IMR-90 (cell line): Measurements from ENCODE around the gene MYF6. TPM values are rescaled to one million over a fixed set of nuclear protein-coding genes. Genes with fewer than 3 reads are reported as not detected.

ENCODE experiments used
- ATAC-seq: fragments of 200-7000 bp; cut with Tn5 transposase; 2 replicates; pipeline ENCODE4 v1.9.1; 2020; ENCODE audit warnings: low read depth, mild to moderate bottlenecking, moderate library complexity
- BruUV-seq: library from RNA; stranded (reverse); fragments of 400-500 nt; replicated peaks from 2 replicates; lab custom pipeline; 2021; lab: Mats Ljungman, UMichigan
- CTCF ChIA-PET: fragments of 300-600 bp; formaldehyde crosslinking; extraction: SDS; loops from one replicate; lab custom pipeline; 2021; ENCODE audit warnings: antibody characterized with exemption; lab: Yijun Ruan, JAX
- POLR2A ChIA-PET: fragments of 300-600 bp; sonication (Branson Sonifier 250); formaldehyde crosslinking; loops from one replicate; lab custom pipeline; 2022; ENCODE audit warnings: antibody characterized with exemption; ENCODE audit not compliant: unreplicated experiment; lab: Charles Lee
- DNase-seq: peaks from one replicate; pipeline ENCODE4 v3.0.0; 2013
- H2AFZ ChIP-seq: replicated peaks from 2 replicates; pipeline ENCODE3; 2013; ENCODE audit warnings: low read length, mild to moderate bottlenecking; ENCODE audit not compliant: poor library complexity
- H2AK5ac ChIP-seq: 2 replicates; pipeline ENCODE4 v1.6.1; 2013; ENCODE audit warnings: low read depth, low read length, inconsistent platforms
- H2AK9ac ChIP-seq: replicated peaks from 2 replicates; pipeline ENCODE3; 2013; ENCODE audit warnings: mild to moderate bottlenecking, low read depth, low read length, moderate library complexity; ENCODE audit not compliant: poor library complexity
- H2BK120ac ChIP-seq: 2 replicates; pipeline ENCODE4 v1.6.1; 2013; ENCODE audit warnings: low read depth, low read length, inconsistent platforms
- H2BK15ac ChIP-seq: 3 replicates; pipeline ENCODE4 v1.6.1; 2013; ENCODE audit warnings: low read depth, low read length, inconsistent platforms
- H2BK20ac ChIP-seq: 2 replicates; pipeline ENCODE4 v1.6.1; 2013; ENCODE audit warnings: low read depth, mild to moderate bottlenecking, inconsistent platforms, low read length, moderate library complexity
- H2BK5ac ChIP-seq: 2 replicates; pipeline ENCODE4 v1.6.1; 2013; ENCODE audit warnings: mild to moderate bottlenecking, low read depth, low read length, inconsistent platforms; ENCODE audit not compliant: poor library complexity, severe bottlenecking
- H3K14ac ChIP-seq: replicated peaks from 2 replicates; pipeline ENCODE4 v1.6.1; 2013; ENCODE audit warnings: low read depth, low read length, inconsistent platforms
- H3K18ac ChIP-seq: 2 replicates; pipeline ENCODE4 v1.6.1; 2013; ENCODE audit warnings: low read depth, low read length, control low read depth
- H3K23ac ChIP-seq: 2 replicates; pipeline ENCODE4 v1.6.1; 2013; ENCODE audit warnings: low read depth, low read length, inconsistent platforms
- H3K27ac ChIP-seq: 2 replicates; pipeline ENCODE4 v1.5.1; 2013; ENCODE audit warnings: mild to moderate bottlenecking, control low read depth, low read length; ENCODE audit not compliant: insufficient read depth
- H3K27me3 ChIP-seq: 2 replicates; pipeline ENCODE4 v1.6.1; 2013; ENCODE audit warnings: low read length; ENCODE audit not compliant: control insufficient read depth, insufficient read depth
- H3K36me3 ChIP-seq: 2 replicates; pipeline ENCODE4 v1.6.1; 2013; ENCODE audit warnings: low read length, mixed read lengths; ENCODE audit not compliant: control insufficient read depth, insufficient read depth
- H3K4ac ChIP-seq: 2 replicates; pipeline ENCODE4 v1.6.1; 2013; ENCODE audit warnings: low read depth, low read length, inconsistent platforms
- H3K4me1 ChIP-seq: 2 replicates; pipeline ENCODE4 v1.6.1; 2013; ENCODE audit warnings: low read length, mixed read lengths; ENCODE audit not compliant: control insufficient read depth, insufficient read depth
- H3K4me2 ChIP-seq: 2 replicates; pipeline ENCODE4 v1.6.1; 2013; ENCODE audit warnings: low read depth, mild to moderate bottlenecking, control low read depth, low read length, moderate library complexity
- H3K4me3 ChIP-seq: 2 replicates; pipeline ENCODE4 v1.5.1; 2013; ENCODE audit warnings: low read depth, mild to moderate bottlenecking, control low read depth, low read length, moderate library complexity; ENCODE audit not compliant: insufficient read depth
- H3K56ac ChIP-seq: 2 replicates; pipeline ENCODE4 v1.6.1; 2013; ENCODE audit warnings: low read length, inconsistent platforms; ENCODE audit not compliant: insufficient read depth; ENCODE audit errors: extremely low read depth
- H3K79me1 ChIP-seq, 2 experiments: 2 replicates each; pipeline ENCODE4 v1.6.1; 2013; ENCODE audit warnings: low read length in 2 of 2, inconsistent platforms in 1 of 2, low read depth in 1 of 2
- H3K9ac ChIP-seq: 2 replicates; pipeline ENCODE4 v1.6.1; 2013; ENCODE audit warnings: low read depth, low read length, control low read depth
- H3K9me1 ChIP-seq: 2 replicates; pipeline ENCODE4 v1.6.1; 2013; ENCODE audit warnings: low read length, inconsistent platforms; ENCODE audit not compliant: insufficient read depth
- H3K9me3 ChIP-seq: 2 replicates; pipeline ENCODE4 v1.6.1; 2013; ENCODE audit warnings: low read length; ENCODE audit not compliant: control insufficient read depth, insufficient read depth
- H4K20me1 ChIP-seq: 2 replicates; pipeline ENCODE4 v1.6.1; 2013; ENCODE audit warnings: low read length, inconsistent platforms; ENCODE audit not compliant: insufficient read depth
- H4K5ac ChIP-seq: 2 replicates; pipeline ENCODE4 v1.6.1; 2013; ENCODE audit warnings: mild to moderate bottlenecking, low read depth, low read length, control low read depth
- H4K8ac ChIP-seq, 2 experiments: 2 replicates each; pipeline ENCODE4 v1.6.1; 2013; ENCODE audit warnings: low read depth in 2 of 2, low read length in 2 of 2, control low read depth in 1 of 2, inconsistent platforms in 1 of 2
- H4K91ac ChIP-seq: 2 replicates; pipeline ENCODE4 v1.6.1; 2013; ENCODE audit warnings: low read depth, low read length, inconsistent platforms; ENCODE audit not compliant: insufficient read depth
- CEBPB ChIP-seq: IDR thresholded peaks from 2 replicates; pipeline ENCODE4 v1.6.1; 2012; ENCODE audit warnings: low read depth, low read length, improper control_type of control experiment
- FOS ChIP-seq: fragments of 150-350 bp; IDR thresholded peaks from 2 replicates; pipeline ENCODE4 v1.6.1; 2016; ENCODE audit warnings: low read depth, low read length
- MAFK ChIP-seq: IDR thresholded peaks from 2 replicates; pipeline ENCODE4 v1.6.1; 2012; ENCODE audit warnings: low read depth, low read length, improper control_type of control experiment
- WGBS, 2 experiments: methylation state at CpG; one replicate each; pipeline versions ENCODE4 v1.1.5 to v1.1.7; 2013; ENCODE audit warnings: missing lambda C conversion rate in 2 of 2; ENCODE audit not compliant: insufficient read length in 1 of 2; ENCODE audit errors: extremely low coverage in 2 of 2; 5-methylcytosine and 5-hydroxymethylcytosine counted together
- dilution Hi-C: fragments of 300-500 bp; cut with HindIII; formaldehyde crosslinking; loops from one replicate; pipeline ENCODE4 v1.14.3; 2018; ENCODE audit warnings: low sequenced_read_pairs; ENCODE audit not compliant: unreplicated experiment
- in situ Hi-C: fragments of 300-500 bp; cut with MboI; formaldehyde crosslinking; loops from 3 replicates; pipeline ENCODE4 v1.14.3; 2019; ENCODE audit warnings: low sequenced_read_pairs, inconsistent platforms, mixed read lengths
- intact Hi-C: fragments of 100-400 bp; cut with micrococcal nuclease; formaldehyde crosslinking; loops from 2 replicates; pipeline ENCODE4 v1.10.0; 2022
- polyA plus RNA-seq, 3 experiments: library from polyadenylated mRNA; depleted of rRNA; stranded (reverse); fragments of >200 nt; gene quantifications; 2 replicates each; pipeline ENCODE4 v1.2.3, GENCODE V29; 2012; ENCODE audit warnings: low replicate concordance in 1 of 3
- total RNA-seq: library from RNA; depleted of rRNA; stranded (reverse); fragments of >200 nt; gene quantifications from 2 replicates; pipeline ENCODE4 v1.2.3, GENCODE V29; 2012; rRNA removed

MYF6 gene
- total and polyA plus RNA-seq, 2 of the 4 experiments (the other 2 are of a cell fraction): not detected

- Histone ChIP-seq H3K79me1 (no peaks in the 10 kb centered on the region), H4K20me1 (no peaks in the 10 kb centered on the region), H3K4ac (no peak overlapping the region), H3K4me2 (no peak overlapping the region), H3K4me1 (no peaks in the 10 kb centered on the region), H4K5ac (no peak overlapping the region), H2AK5ac (no peak overlapping the region), H3K27ac (no peak overlapping the region), H4K8ac (no peak overlapping the region), H2BK120ac (no peak overlapping the region), H2AFZ (no peak overlapping the region), H2BK15ac (no peak overlapping the region), H3K18ac (no peak overlapping the region), H3K4me3 (no peak overlapping the region), H3K27me3 (no peaks in the 10 kb centered on the region), H3K9me1 (0 out of 2 replicates have a peak, but pooled peaks cover 3% of the 10 kb centered on the region), H3K23ac (no peak overlapping the region), H2BK20ac (no peak overlapping the region), H4K91ac (no peak overlapping the region), H2BK5ac (no peak overlapping the region), H3K56ac (no peak overlapping the region), H2AK9ac (no peak overlapping the region), H3K14ac (no peak overlapping the region), H3K9ac (no peak overlapping the region), H3K9me3 (no peaks in the 10 kb centered on the region), H3K36me3 (no peaks in the 10 kb centered on the region)
- dilution Hi-C loops: no loop called here
- DNase-seq (peak; percentile 44), ATAC-seq (no peak)
- POLR2A ChIA-PET: no interaction called here
- in situ Hi-C loops: loop anchor here (5.0 to 25.0 kb wide), 2 partner anchors 270 to 545 kb away; no protein-coding TSS in a partner anchor
- no CpG with 5 or more reads among the region's 1 CpG for WGBS, 2 experiments
- TF ChIP-seq CEBPB (no peak), MAFK (no peak), FOS (no peak)
- BruUV-seq: no TSS peak
- CTCF ChIA-PET: interaction anchor here (0.6 kb wide), 1 partner anchor 951 kb away, joined by 3 read pairs; no protein-coding TSS in a partner anchor
- intact Hi-C loops: no loop called here
Measured at GRCh38 chr12:80756875-80757274, 49.4 kb downstream of the MYF6 start.

Other genes with a start within 250 kb of the MYF6 start
- not detected in 2 replicates for gene MYF5, start 9.3 kb downstream of the MYF6 start, total RNA-seq
- gene MYF5, start 9.3 kb downstream of the MYF6 start, polyA plus RNA-seq (2012; rRNA removed): not detected in 2 replicates
- 23.9 and 24.7 TPM in 2 replicates for gene LIN7A, start 230.3 kb downstream of the MYF6 start, total RNA-seq
- gene LIN7A, start 230.3 kb downstream of the MYF6 start, polyA plus RNA-seq (2012; rRNA removed): 9.1 and 10.8 TPM in 2 replicates